GM10266 (cell line): ENCODE results near the gene POLD3.

Experiments
- DNase-seq: peaks from one replicate; pipeline ENCODE4 v3.0.0; 2012; ENCODE audit errors: extremely low spot score
- CTCF ChIP-seq: IDR thresholded peaks from 2 replicates; pipeline ENCODE4 v1.5.1; 2012; ENCODE audit warnings: mild to moderate bottlenecking, low read depth; ENCODE audit not compliant: control insufficient read depth, insufficient read depth; ENCODE audit errors: missing control alignments

The POLD3 gene

DNA sequence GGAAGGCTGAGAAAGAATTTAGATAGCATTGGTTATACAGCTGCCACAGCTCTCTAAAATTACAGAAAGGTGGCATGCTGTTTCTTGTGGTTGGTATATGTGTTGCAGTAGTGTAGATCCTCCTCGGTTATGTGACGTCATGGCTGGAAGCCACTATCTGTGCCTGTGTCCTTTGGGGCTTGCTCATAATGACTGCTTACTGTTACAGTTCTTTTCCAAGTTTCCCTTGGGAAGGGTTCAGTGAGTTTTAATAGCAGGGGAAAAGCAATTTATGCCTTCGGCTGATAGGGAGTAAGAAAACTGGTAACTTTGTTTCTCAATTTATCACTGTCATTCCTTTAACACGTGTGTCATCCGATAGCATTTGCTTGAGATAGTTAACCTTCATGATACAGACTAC, 47.2 kb downstream of the POLD3 start:
- no peak for TF ChIP-seq CTCF
- DNase-seq, result no peak

- no peak for TF ChIP-seq CTCF
- DNase-seq, result no peak
Measured at GRCh38 chr11:74641289-74641688, 48.9 kb downstream of the POLD3 start.

GRCh38 chr11:74641905-74642304, 49.5 kb downstream of the POLD3 start:
- no peak for DNase-seq
- TF ChIP-seq CTCF, result no peak

DNA sequence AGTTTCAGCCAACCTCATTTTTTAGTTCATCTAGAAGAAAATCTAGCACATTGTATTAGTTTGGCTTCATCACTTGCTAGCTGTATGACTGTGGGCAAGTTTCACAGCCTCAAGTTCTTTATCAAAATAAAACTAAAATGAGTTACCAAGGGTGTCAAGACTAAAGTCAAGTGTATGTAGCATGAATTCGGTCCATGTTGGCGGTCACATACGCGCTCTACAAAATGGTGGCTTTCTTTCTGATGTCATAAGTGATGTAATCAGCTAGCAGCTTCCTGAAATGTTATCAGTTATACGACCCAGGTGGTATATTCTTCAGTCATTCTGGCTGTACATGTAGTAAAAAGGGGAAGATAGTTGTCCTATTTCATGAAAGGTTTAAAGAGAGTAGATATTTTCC, 50.5 kb downstream of the POLD3 start:
- no peak for DNase-seq
- TF ChIP-seq CTCF, result no peak

- DNase-seq, result no peak
- no peak for TF ChIP-seq CTCF
Measured at GRCh38 chr11:74644081-74644480, 51.7 kb downstream of the POLD3 start.

DNA sequence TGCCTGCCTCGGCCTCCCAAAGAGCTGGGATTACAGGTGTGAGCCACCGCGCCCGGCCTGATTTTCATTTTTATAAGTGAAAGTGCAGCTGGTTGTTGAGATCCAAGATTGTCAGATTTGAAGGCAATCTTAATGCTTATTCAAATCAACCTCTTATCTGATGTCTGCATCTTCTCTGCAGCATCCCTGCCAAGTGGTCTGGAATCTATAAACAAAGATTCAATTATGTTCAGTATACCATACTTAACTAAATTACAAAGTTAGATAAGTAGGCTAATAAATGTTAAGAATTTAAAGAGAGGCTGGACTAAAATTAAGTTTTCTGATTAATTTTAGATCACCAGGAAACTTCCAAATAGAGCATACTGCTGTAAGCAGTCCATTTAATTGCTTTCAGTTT, 53.8 kb downstream of the POLD3 start:
- DNase-seq, result no peak
- no peak for TF ChIP-seq CTCF

DNA sequence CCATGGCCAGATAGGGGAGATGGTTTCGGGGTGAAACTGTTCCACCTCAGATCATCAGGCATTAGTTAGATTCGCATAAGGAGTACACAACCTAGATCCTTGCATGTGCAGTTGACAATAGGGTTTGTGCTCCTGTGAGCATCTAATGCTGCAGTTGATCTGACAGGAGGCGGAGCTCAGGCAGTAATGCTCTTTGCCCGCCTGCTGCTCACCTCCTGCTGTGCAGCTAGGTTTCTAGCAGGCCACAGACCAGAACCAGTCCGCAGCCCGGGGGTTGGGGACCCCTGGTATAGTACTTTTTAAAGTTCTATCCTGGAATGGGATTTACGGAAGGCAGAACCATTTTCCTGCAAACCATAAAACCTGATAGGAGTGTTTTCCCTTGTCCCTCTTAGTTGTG, 54.6 kb downstream of the POLD3 start:
- no peak for TF ChIP-seq CTCF
- DNase-seq, result no peak

DNA sequence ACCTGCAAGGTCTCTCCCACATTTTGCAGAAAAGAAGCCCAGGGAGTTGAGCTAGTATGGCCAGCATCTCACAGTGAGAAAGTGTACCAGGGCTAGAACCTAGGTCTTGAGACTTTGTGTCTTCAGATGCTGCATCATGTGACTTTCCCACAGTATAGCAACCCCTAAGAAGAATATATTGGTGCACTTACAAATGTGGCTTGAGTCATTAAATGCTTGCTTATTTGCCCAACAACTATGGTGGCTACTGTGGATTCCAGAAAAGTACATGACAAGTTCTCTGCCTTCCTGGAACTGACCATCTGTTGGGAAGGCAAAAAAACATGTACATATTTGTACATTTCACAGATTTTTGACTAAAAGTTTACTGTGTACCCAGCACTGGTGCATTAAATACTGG, 55.0 kb downstream of the POLD3 start:
- no peak for TF ChIP-seq CTCF
- DNase-seq, result no peak
